Measurements from ENCODE around the gene ASB10. TPM values are rescaled to one million over a fixed set of nuclear protein-coding genes. Genes with fewer than 3 reads are reported as not detected.

ASB10 gene
- polyA plus RNA-seq, 2 of the 4 experiments (the other 2 are of a cell fraction): not detected

GRCh38 chr7:151140826-151141225 lies 46.2 kb downstream of the ASB10 start:
- ChIA-PET CTCF (interaction anchor here (1.3 to 6.8 kb wide), 3 partner anchors 11 to 30 kb away, joined by 4 to 40 read pairs (median 5); no protein-coding TSS in a partner anchor), POLR2A (no interaction called here)
- DNase-seq (ENCODE audit: low read depth in 1 of 2, low spot score in 1 of 2) (no peak), FAIRE-seq (no peak), ATAC-seq (no peak)
- no peaks in the 10 kb centered on the region for H3K4me1 ChIP-seq
- H3K9me3 ChIP-seq: no peaks in the 10 kb centered on the region
- H3K4me3 ChIP-seq: no peak overlapping the region
- 91% methylated on average over 7 of the region's 7 CpGs for WGBS (ENCODE audit: missing lambda C conversion rate)
- TF ChIP-seq CEBPB (IDR thresholded peaks at IDR 0.05) (no peak), POLR2AphosphoS2 (conservative IDR thresholded peaks at IDR 0.05; ENCODE audit: low read length) (no peak), HES2 (IDR thresholded peaks at IDR 0.05) (no peak), NPAS2 (CRISPR knock-in tag; IDR thresholded peaks at IDR 0.05; ENCODE audit: borderline replicate concordance) (no peak)
- no peak overlapping the region for H3K4me2 ChIP-seq
- no peak overlapping the region for H3K27ac ChIP-seq

GRCh38 chr7:151139791-151140190 lies 47.3 kb downstream of the ASB10 start:
- 95% methylated on average over 9 of the region's 9 CpGs for WGBS (ENCODE audit: missing lambda C conversion rate)
- FAIRE-seq (no peak), ATAC-seq (no peak), DNase-seq (ENCODE audit: low read depth in 1 of 2, low spot score in 1 of 2) (no peak)
- POLR2A ChIA-PET: no interaction called here
- TF ChIP-seq HMGXB4 (CRISPR knock-in tag; IDR thresholded peaks at IDR 0.05; ENCODE audit: borderline replicate concordance): no peak
- no peak for TF ChIP-seq HEYL (CRISPR knock-in tag; IDR thresholded peaks at IDR 0.05)
- TF ChIP-seq JUN (IDR thresholded peaks at IDR 0.05): no peak
- TF ChIP-seq HDAC2 (IDR thresholded peaks at IDR 0.05): no peak
- no peak for TF ChIP-seq RARB (CRISPR knock-in tag; IDR thresholded peaks at IDR 0.05)
- no peak for TF ChIP-seq PBX3 (IDR thresholded peaks at IDR 0.05)
- no peak for TF ChIP-seq ELK1 (IDR thresholded peaks at IDR 0.05; ENCODE audit: low read depth, low read length)
- TF ChIP-seq HOXA7 (CRISPR knock-in tag; IDR thresholded peaks at IDR 0.05): no peak
- TF ChIP-seq JUNB (IDR thresholded peaks at IDR 0.05): no peak
- no peak for TF ChIP-seq ZSCAN20 (CRISPR knock-in tag; IDR thresholded peaks at IDR 0.05)
- no peak for TF ChIP-seq CTCF (IDR thresholded peaks at IDR 0.05)
- TF ChIP-seq HOXB13 (CRISPR knock-in tag; IDR thresholded peaks at IDR 0.05; ENCODE audit: low read depth): no peak
- no peak for TF ChIP-seq CEBPB (IDR thresholded peaks at IDR 0.05)
- TF ChIP-seq ZFP36 (IDR thresholded peaks at IDR 0.05; ENCODE audit: borderline replicate concordance, partially characterized antibody): no peak
- H3K4me1 ChIP-seq: no peaks in the 10 kb centered on the region
- no peak overlapping the region for H3K4me2 ChIP-seq
- H3K9me3 ChIP-seq: no peaks in the 10 kb centered on the region
- CTCF ChIA-PET: interaction anchor here (0.6 to 3.4 kb wide), 11 partner anchors 9 to 79 kb away, joined by 3 to 22 read pairs (median 4); partner anchors contain the start of gene GBX1
- no peak overlapping the region for H3K27ac ChIP-seq
- H3K4me3 ChIP-seq: no peak overlapping the region

All from A549 (cell line).